H9 (cell line): ENCODE results near the gene NECAP2. TPM values are rescaled to one million over a fixed set of nuclear protein-coding genes. Genes with fewer than 3 reads are reported as not detected.
"Not testable (repeated sequence)": the region's sequence is repeated elsewhere in the genome, so short reads cannot be mapped to it uniquely, and the experiment has no call there.

Experiments
- DNase-seq: peaks from one replicate; pipeline ENCODE4 v3.0.0-alpha.2; 2017
- H2AFZ ChIP-seq: one replicate; pipeline ENCODE4 v1.6.1; 2013; ENCODE audit warnings: mild to moderate bottlenecking, low read length, control low read depth, moderate library complexity
- H2AK5ac ChIP-seq: 2 replicates; pipeline ENCODE4 v1.6.1; 2013; ENCODE audit warnings: low read length, control low read depth, mixed read lengths; ENCODE audit not compliant: insufficient read length
- H2BK120ac ChIP-seq: one replicate; pipeline ENCODE4 v1.6.1; 2013; ENCODE audit warnings: low read depth, mild to moderate bottlenecking, low read length, control low read depth, inconsistent platforms; ENCODE audit not compliant: poor library complexity, severe bottlenecking
- H2BK12ac ChIP-seq: 2 replicates; pipeline ENCODE4 v1.6.1; 2013; ENCODE audit warnings: low read length, control low read depth, mixed read lengths, low read depth; ENCODE audit not compliant: insufficient read length
- H2BK15ac ChIP-seq: 2 replicates; pipeline ENCODE4 v1.6.1; 2013; ENCODE audit warnings: low read depth, low read length, control low read depth
- H2BK20ac ChIP-seq: one replicate; pipeline ENCODE4 v1.6.1; 2013; ENCODE audit warnings: low read depth, mild to moderate bottlenecking, low read length, control low read depth, inconsistent platforms; ENCODE audit not compliant: poor library complexity, severe bottlenecking
- H2BK5ac ChIP-seq: 2 replicates; pipeline ENCODE4 v1.6.1; 2013; ENCODE audit warnings: low read length, control low read depth, mixed read lengths; ENCODE audit not compliant: insufficient read length
- H3K14ac ChIP-seq: 2 replicates; pipeline ENCODE4 v1.6.1; 2013; ENCODE audit warnings: low read length, control low read depth; ENCODE audit not compliant: insufficient read depth
- H3K18ac ChIP-seq: 2 replicates; pipeline ENCODE4 v1.6.1; 2013; ENCODE audit warnings: low read depth, mild to moderate bottlenecking, mixed read lengths, low read length, control low read depth; ENCODE audit not compliant: insufficient read length
- H3K23ac ChIP-seq: 2 replicates; pipeline ENCODE4 v1.6.1; 2013; ENCODE audit warnings: low read length, control low read depth, mixed read lengths, low read depth; ENCODE audit not compliant: insufficient read length
- H3K23me2 ChIP-seq: 2 replicates; pipeline ENCODE4 v1.6.1; 2013; ENCODE audit warnings: low read depth, mild to moderate bottlenecking, mixed read lengths, low read length, control low read depth; ENCODE audit not compliant: insufficient read length, poor library complexity, severe bottlenecking
- H3K27ac ChIP-seq: 2 replicates; pipeline ENCODE4 v1.5.1; 2013; ENCODE audit warnings: low read length, control low read depth, mixed read lengths, low read depth; ENCODE audit not compliant: insufficient read length
- H3K27me3 ChIP-seq: 2 replicates; pipeline ENCODE4 v1.6.1; 2013; ENCODE audit warnings: low read length, control low read depth, inconsistent platforms; ENCODE audit not compliant: insufficient read depth
- H3K4ac ChIP-seq: 2 replicates; pipeline ENCODE4 v1.6.1; 2013; ENCODE audit warnings: low read depth, mild to moderate bottlenecking, control low read depth, inconsistent platforms, low read length, moderate library complexity
- H3K4me1 ChIP-seq: 2 replicates; pipeline ENCODE4 v1.6.1; 2013; ENCODE audit warnings: low read length, control low read depth, inconsistent platforms; ENCODE audit not compliant: insufficient read depth
- H3K4me2 ChIP-seq: 2 replicates; pipeline ENCODE4 v1.6.1; 2013; ENCODE audit warnings: low read length, control low read depth, mixed read lengths; ENCODE audit not compliant: insufficient read length, insufficient read depth
- H3K56ac ChIP-seq: 2 replicates; pipeline ENCODE4 v1.6.1; 2013; ENCODE audit warnings: low read depth, mild to moderate bottlenecking, mixed read lengths, low read length, control low read depth; ENCODE audit not compliant: insufficient read length
- H3K79me1 ChIP-seq: 2 replicates; pipeline ENCODE4 v1.6.1; 2013; ENCODE audit warnings: low read depth, mild to moderate bottlenecking, moderate library complexity, low read length, control low read depth, inconsistent platforms; ENCODE audit not compliant: insufficient read depth, poor library complexity, severe bottlenecking
- H3K79me2 ChIP-seq: 2 replicates; pipeline ENCODE4 v1.6.1; 2013; ENCODE audit warnings: low read length, control low read depth, inconsistent platforms; ENCODE audit not compliant: insufficient read depth
- H3K9ac ChIP-seq: 2 replicates; pipeline ENCODE4 v1.6.1; 2013; ENCODE audit warnings: low read length, control low read depth, mixed read lengths; ENCODE audit not compliant: insufficient read length; ENCODE audit errors: extremely low read depth
- H3K9me3 ChIP-seq: one replicate; pipeline ENCODE4 v1.6.1; 2013; ENCODE audit warnings: low read depth, low read length, inconsistent platforms; ENCODE audit not compliant: control insufficient read depth
- H3T11ph ChIP-seq: one replicate; pipeline ENCODE4 v1.6.1; 2013; ENCODE audit warnings: mild to moderate bottlenecking, low read length, control low read depth, inconsistent platforms
- H4K20me1 ChIP-seq: one replicate; pipeline ENCODE4 v1.6.1; 2013; ENCODE audit not compliant: control insufficient read depth, insufficient read length, insufficient read depth
- H4K5ac ChIP-seq: 2 replicates; pipeline ENCODE4 v1.6.1; 2013; ENCODE audit warnings: low read depth, mild to moderate bottlenecking, mixed read lengths, low read length, control low read depth; ENCODE audit not compliant: insufficient read length
- H4K8ac ChIP-seq: replicated peaks from 2 replicates; pipeline ENCODE4 v1.6.1; 2013; ENCODE audit warnings: low read length, control low read depth, mixed read lengths, low read depth; ENCODE audit not compliant: insufficient read length
- H4K91ac ChIP-seq: 2 replicates; pipeline ENCODE4 v1.6.1; 2013; ENCODE audit warnings: low read depth, mild to moderate bottlenecking, moderate library complexity, mixed read lengths, low read length, control low read depth; ENCODE audit not compliant: insufficient read length
- H3K27ac Mint-ChIP-seq, 3 experiments: 2 replicates in 2 of 3; 3 replicates in 1 of 3; pipeline ENCODE4 v1.8.0; 2020 to 2021; ENCODE audit warnings: mixed read lengths in 3 of 3, mild to moderate bottlenecking in 1 of 3, moderate library complexity in 1 of 3
- H3K27me3 Mint-ChIP-seq: 2 replicates; pipeline ENCODE4 v1.8.0; 2021; ENCODE audit warnings: low read depth, mild to moderate bottlenecking, moderate library complexity, mixed read lengths
- H3K36me3 Mint-ChIP-seq, 3 experiments: 2 replicates in 2 of 3; 3 replicates in 1 of 3; pipeline ENCODE4 v1.8.0; 2020 to 2021; ENCODE audit warnings: low read depth in 3 of 3, mixed read lengths in 3 of 3; ENCODE audit not compliant: insufficient read depth in 1 of 3
- H3K4me1 Mint-ChIP-seq, 2 experiments: 2 replicates each; pipeline ENCODE4 v1.8.0; 2020; ENCODE audit warnings: mixed read lengths in 2 of 2
- H3K4me3 Mint-ChIP-seq, 2 experiments: 2 replicates in 1 of 2; 3 replicates in 1 of 2; pipeline ENCODE4 v1.8.0; 2020 to 2021; ENCODE audit warnings: mild to moderate bottlenecking in 2 of 2, mixed read lengths in 2 of 2, moderate library complexity in 1 of 2
- H3K9me3 Mint-ChIP-seq, 2 experiments: 2 replicates in 1 of 2; 3 replicates in 1 of 2; pipeline ENCODE4 v1.8.0; 2020; ENCODE audit warnings: mild to moderate bottlenecking in 2 of 2, mixed read lengths in 2 of 2, moderate library complexity in 1 of 2
- whole genome bisulfite sequencing: extraction: QIAGEN DNeasy Blood & Tissue Kit; methylation state at CpG from one replicate; pipeline ENCODE4 v1.1.7; 2013; ENCODE audit warnings: missing lambda C conversion rate, low lambda C conversion rate, mixed read lengths; ENCODE audit not compliant: insufficient read length; ENCODE audit errors: extremely low coverage; 5-methylcytosine and 5-hydroxymethylcytosine counted together
- total RNA-seq: library from RNA; stranded (reverse); gene quantifications from 2 replicates; pipeline ENCODE4 v1.2.1, GENCODE V29; 2021
- TF ChIP-seq, protein P1 (sequence below): fragments of 200-600 bp; sonication (generic); conservative IDR thresholded peaks from 3 replicates; pipeline ENCODE4 v1.8.0; 2021; ENCODE audit warnings: antibody characterized with exemption, mild to moderate bottlenecking

NECAP2 gene
- total RNA-seq, 1 experiment from 2014 or later: 33.2 TPM

DNA sequence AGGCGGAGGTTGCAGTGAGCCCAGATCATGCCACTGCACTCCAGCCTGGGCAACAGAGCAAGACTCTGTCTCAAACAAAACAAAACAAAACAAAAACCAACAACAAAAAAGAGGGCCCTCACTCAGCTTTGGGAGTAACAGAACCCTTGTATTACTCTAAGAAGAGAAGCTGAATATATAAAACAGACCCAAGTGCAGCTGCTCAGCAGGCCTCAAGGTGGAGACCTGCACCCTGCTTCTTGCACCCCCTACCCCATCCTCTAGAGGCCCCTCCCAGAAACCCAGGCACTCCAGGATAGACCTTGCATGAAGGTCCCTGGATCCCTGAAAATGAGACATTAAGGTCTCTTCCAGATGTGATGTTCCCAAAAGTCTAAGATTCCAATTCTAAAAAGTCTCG lies 34.4 kb downstream of the NECAP2 start:
- H2BK120ac ChIP-seq, H4K20me1 ChIP-seq, H3K14ac ChIP-seq, DNase-seq, H2BK20ac ChIP-seq, H4K5ac ChIP-seq, H3K4ac ChIP-seq, H3K79me2 ChIP-seq, H3T11ph ChIP-seq, H4K8ac ChIP-seq, H3K23me2 ChIP-seq, H3K27ac ChIP-seq, H3K27me3 Mint-ChIP-seq, H3K23ac ChIP-seq, H3K56ac ChIP-seq, H3K4me1 Mint-ChIP-seq, H3K27me3 ChIP-seq, H2AFZ ChIP-seq, H2AK5ac ChIP-seq, H3K9me3 Mint-ChIP-seq, H3K9ac ChIP-seq, H3K4me1 ChIP-seq, H3K9me3 ChIP-seq, H2BK12ac ChIP-seq, H3K79me1 ChIP-seq, H3K4me2 ChIP-seq, H2BK5ac ChIP-seq, H3K4me3 Mint-ChIP-seq, H2BK15ac ChIP-seq, H3K18ac ChIP-seq, H4K91ac ChIP-seq: not testable (repeated sequence)
- no CpG with 5 or more reads among the region's 2 CpGs for WGBS
- Mint-ChIP-seq H3K36me3 (peaks cover 6 to 46% (median 35%) of the 10 kb centered on the region in 3 experiments), H3K27ac (peak overlapping the region in 1 of 3 experiments; percentile 59; a peak in 1 of 7 replicates)
- TF ChIP-seq, protein P1, sequence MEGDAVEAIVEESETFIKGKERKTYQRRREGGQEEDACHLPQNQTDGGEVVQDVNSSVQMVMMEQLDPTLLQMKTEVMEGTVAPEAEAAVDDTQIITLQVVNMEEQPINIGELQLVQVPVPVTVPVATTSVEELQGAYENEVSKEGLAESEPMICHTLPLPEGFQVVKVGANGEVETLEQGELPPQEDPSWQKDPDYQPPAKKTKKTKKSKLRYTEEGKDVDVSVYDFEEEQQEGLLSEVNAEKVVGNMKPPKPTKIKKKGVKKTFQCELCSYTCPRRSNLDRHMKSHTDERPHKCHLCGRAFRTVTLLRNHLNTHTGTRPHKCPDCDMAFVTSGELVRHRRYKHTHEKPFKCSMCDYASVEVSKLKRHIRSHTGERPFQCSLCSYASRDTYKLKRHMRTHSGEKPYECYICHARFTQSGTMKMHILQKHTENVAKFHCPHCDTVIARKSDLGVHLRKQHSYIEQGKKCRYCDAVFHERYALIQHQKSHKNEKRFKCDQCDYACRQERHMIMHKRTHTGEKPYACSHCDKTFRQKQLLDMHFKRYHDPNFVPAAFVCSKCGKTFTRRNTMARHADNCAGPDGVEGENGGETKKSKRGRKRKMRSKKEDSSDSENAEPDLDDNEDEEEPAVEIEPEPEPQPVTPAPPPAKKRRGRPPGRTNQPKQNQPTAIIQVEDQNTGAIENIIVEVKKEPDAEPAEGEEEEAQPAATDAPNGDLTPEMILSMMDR: peak; percentile 66

- not testable (repeated sequence) for H4K8ac ChIP-seq, H3K79me1 ChIP-seq, H3K56ac ChIP-seq, H4K20me1 ChIP-seq, H3K27ac Mint-ChIP-seq, DNase-seq, H3K23ac ChIP-seq, H2BK15ac ChIP-seq, H3K27me3 ChIP-seq, H2AFZ ChIP-seq, H3K9me3 Mint-ChIP-seq, H4K91ac ChIP-seq, H3K4me1 Mint-ChIP-seq, H3K4ac ChIP-seq, H2BK20ac ChIP-seq, H2BK5ac ChIP-seq, H3K23me2 ChIP-seq, H3K4me3 Mint-ChIP-seq, H4K5ac ChIP-seq, H3K4me1 ChIP-seq, H3K4me2 ChIP-seq, H2BK12ac ChIP-seq, H3K14ac ChIP-seq, H3K27me3 Mint-ChIP-seq, H2BK120ac ChIP-seq, H3K9ac ChIP-seq, H3K79me2 ChIP-seq, H3K18ac ChIP-seq, H2AK5ac ChIP-seq, H3K9me3 ChIP-seq, H3T11ph ChIP-seq, H3K27ac ChIP-seq
- WGBS: no CpG with 5 or more reads among the region's 29 CpGs
- H3K36me3 Mint-ChIP-seq: peaks cover 6 to 56% (median 46%) of the 10 kb centered on the region in 3 experiments
These were observed 35.5 kb downstream of the NECAP2 start for GRCh38 chr1:16475771-16476770.
